HEK293T (cell line): ENCODE measurements around the gene MARK4.

Experiments used
- ARNT ChIP-seq: fragments of 450-650 bp; IDR thresholded peaks from 2 replicates; pipeline ENCODE4 v1.6.1; 2017; ENCODE audit warnings: mild to moderate bottlenecking
- BHLHE40 ChIP-seq: fragments of 450-650 bp; IDR thresholded peaks from 2 replicates; pipeline ENCODE4 v1.6.1; 2016; ENCODE audit warnings: mild to moderate bottlenecking, moderate library complexity, borderline replicate concordance
- ELF4 ChIP-seq: fragments of 450-650 bp; IDR thresholded peaks from 2 replicates; pipeline ENCODE4 v1.6.1; 2017; ENCODE audit warnings: antibody characterized with exemption
- FOXK2 ChIP-seq: fragments of 450-650 bp; IDR thresholded peaks from 2 replicates; pipeline ENCODE4 v1.6.1; 2016; ENCODE audit warnings: mild to moderate bottlenecking
- SP1 ChIP-seq: fragments of 450-650 bp; IDR thresholded peaks from 2 replicates; pipeline ENCODE4 v1.6.1; 2017
- TARDBP ChIP-seq: fragments of 450-650 bp; IDR thresholded peaks from 2 replicates; pipeline ENCODE4 v1.6.1; 2016
- ZNF384 ChIP-seq: fragments of 450-650 bp; IDR thresholded peaks from 2 replicates; pipeline ENCODE4 v1.6.1; 2016
- TF ChIP-seq, protein P1 (sequence below): fragments of 450-650 bp; IDR thresholded peaks from 2 replicates; pipeline ENCODE4 v1.6.1; 2016

DNA sequence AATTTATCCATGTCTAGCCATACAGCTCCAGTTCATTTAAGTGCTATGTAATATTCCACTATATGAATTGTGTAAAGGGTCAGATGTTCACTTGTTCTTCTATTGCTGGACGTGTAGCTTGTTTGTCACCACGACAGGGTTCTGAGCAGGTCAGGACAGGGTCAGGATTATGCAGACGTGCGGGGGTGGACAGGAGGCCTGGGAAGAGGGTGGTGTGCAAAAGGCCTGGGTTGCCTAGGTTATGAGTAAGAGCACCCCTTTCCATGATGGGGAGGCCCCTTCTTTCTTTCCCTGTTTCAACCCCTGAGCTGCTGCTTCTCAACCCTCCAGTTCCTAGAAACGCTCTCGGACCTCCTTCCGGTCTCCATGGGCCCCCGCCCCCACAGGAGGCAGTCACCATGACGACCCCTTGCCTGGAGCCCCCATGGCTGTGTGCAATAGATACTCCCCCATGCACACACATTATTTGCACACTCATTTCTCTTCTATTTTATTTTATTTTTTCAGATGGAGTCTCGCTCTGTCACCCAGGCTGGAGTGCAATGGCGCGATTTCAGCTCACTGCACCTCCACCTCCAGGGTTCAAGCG, 7.8 kb upstream of the MARK4 start:
- no peak for TF ChIP-seq ELF4
- no peak for TF ChIP-seq ARNT
- no peak for TF ChIP-seq ZNF384
- TF ChIP-seq FOXK2, result no peak
- TF ChIP-seq, protein P1, sequence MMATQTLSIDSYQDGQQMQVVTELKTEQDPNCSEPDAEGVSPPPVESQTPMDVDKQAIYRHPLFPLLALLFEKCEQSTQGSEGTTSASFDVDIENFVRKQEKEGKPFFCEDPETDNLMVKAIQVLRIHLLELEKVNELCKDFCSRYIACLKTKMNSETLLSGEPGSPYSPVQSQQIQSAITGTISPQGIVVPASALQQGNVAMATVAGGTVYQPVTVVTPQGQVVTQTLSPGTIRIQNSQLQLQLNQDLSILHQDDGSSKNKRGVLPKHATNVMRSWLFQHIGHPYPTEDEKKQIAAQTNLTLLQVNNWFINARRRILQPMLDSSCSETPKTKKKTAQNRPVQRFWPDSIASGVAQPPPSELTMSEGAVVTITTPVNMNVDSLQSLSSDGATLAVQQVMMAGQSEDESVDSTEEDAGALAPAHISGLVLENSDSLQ, result no peak
- TF ChIP-seq BHLHE40, result no peak
- TF ChIP-seq TARDBP, result no peak
- no peak for TF ChIP-seq SP1
